GM12864 (cell line): ENCODE results near the gene TNFSF12.

Experiments used
- DNase-seq: peaks from one replicate; pipeline ENCODE4 v3.0.0-alpha.2; 2011; ENCODE audit warnings: low read depth
- H3K4me3 ChIP-seq: 2 replicates; pipeline ENCODE4 v1.5.1; 2011; ENCODE audit warnings: mild to moderate bottlenecking, low read depth, low read length, control low read depth
- TF ChIP-seq, protein P1 (sequence below): IDR thresholded peaks from 2 replicates; pipeline ENCODE4 v1.5.1; 2011; ENCODE audit warnings: low read depth, mild to moderate bottlenecking, moderate library complexity, low read length, control low read depth, inconsistent platforms; ENCODE audit errors: missing control alignments

Gene TNFSF12

GRCh38 chr17:7508145-7508544 lies 40.7 kb upstream of the TNFSF12 start:
- no peak overlapping the region for H3K4me3 ChIP-seq
- TF ChIP-seq, protein P1, sequence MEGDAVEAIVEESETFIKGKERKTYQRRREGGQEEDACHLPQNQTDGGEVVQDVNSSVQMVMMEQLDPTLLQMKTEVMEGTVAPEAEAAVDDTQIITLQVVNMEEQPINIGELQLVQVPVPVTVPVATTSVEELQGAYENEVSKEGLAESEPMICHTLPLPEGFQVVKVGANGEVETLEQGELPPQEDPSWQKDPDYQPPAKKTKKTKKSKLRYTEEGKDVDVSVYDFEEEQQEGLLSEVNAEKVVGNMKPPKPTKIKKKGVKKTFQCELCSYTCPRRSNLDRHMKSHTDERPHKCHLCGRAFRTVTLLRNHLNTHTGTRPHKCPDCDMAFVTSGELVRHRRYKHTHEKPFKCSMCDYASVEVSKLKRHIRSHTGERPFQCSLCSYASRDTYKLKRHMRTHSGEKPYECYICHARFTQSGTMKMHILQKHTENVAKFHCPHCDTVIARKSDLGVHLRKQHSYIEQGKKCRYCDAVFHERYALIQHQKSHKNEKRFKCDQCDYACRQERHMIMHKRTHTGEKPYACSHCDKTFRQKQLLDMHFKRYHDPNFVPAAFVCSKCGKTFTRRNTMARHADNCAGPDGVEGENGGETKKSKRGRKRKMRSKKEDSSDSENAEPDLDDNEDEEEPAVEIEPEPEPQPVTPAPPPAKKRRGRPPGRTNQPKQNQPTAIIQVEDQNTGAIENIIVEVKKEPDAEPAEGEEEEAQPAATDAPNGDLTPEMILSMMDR, result no peak
- no peak for DNase-seq

- no peak overlapping the region for H3K4me3 ChIP-seq
- TF ChIP-seq, protein P1, result no peak
- no peak for DNase-seq
Measured at GRCh38 chr17:7508846-7509245, 40.0 kb upstream of the TNFSF12 start.

GRCh38 chr17:7509937-7510336 lies 38.9 kb upstream of the TNFSF12 start:
- DNase-seq, result no peak
- H3K4me3 ChIP-seq, result no peak overlapping the region
- TF ChIP-seq, protein P1, result no peak

DNA sequence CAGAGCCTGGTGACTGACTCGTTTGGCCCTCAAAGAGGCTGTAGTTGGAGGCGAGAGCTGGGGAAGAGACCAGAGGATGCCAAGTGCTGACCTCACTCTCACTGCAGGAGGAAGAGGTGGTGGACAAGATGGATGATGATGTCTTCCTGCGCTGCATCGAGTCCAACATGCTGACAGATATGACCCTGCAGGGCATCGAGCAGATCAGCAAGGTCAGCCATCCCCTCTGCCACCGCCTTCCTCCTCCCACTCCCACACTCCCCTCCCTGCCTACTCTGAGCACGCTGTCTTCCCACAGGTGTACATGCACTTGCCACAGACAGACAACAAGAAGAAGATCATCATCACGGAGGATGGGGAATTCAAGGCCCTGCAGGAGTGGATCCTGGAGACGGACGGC lies 37.8 kb upstream of the TNFSF12 start:
- no peak for DNase-seq
- H3K4me3 ChIP-seq, result no peak overlapping the region
- TF ChIP-seq, protein P1, result no peak

GRCh38 chr17:7512105-7512504 lies 36.8 kb upstream of the TNFSF12 start:
- TF ChIP-seq, protein P1, result no peak
- no peak overlapping the region for H3K4me3 ChIP-seq
- no peak for DNase-seq

- TF ChIP-seq, protein P1, result no peak
- no peak overlapping the region for H3K4me3 ChIP-seq
- no peak for DNase-seq
Measured at GRCh38 chr17:7512824-7513540, 35.9 kb upstream of the TNFSF12 start.

DNA sequence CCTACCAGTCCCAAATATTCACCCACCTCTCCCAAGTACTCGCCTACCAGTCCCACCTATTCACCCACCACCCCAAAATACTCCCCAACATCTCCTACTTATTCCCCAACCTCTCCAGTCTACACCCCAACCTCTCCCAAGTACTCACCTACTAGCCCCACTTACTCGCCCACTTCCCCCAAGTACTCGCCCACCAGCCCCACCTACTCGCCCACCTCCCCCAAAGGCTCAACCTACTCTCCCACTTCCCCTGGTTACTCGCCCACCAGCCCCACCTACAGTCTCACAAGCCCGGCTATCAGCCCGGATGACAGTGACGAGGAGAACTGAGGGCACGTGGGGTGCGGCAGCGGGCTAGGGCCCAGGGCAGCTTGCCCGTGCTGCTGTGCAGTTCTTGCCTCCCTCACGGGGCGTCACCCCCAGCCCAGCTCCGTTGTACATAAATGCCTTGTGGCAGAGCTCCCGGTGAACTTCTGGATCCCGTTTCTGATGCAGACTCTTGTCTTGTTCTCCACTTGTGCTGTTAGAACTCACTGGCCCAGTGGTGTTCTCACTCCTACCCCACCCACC lies 34.9 kb upstream of the TNFSF12 start:
- no peak overlapping the region for H3K4me3 ChIP-seq
- TF ChIP-seq, protein P1, result no peak
- DNase-seq, result no peak
